Endodermal cell (in vitro differentiated cells): Measurements from ENCODE around the gene CD63. TPM values are rescaled to one million over a fixed set of nuclear protein-coding genes. Genes with fewer than 3 reads are reported as not detected.
"Not testable (repeated sequence)": the region's sequence is repeated elsewhere in the genome, so short reads cannot be mapped to it uniquely, and the experiment has no call there.

Experiments used
- DNase-seq: peaks from one replicate; pipeline ENCODE4 v3.0.0-alpha.2; 2017
- H3K27ac ChIP-seq: 2 replicates; pipeline ENCODE4 v1.5.1; 2013; ENCODE audit warnings: mild to moderate bottlenecking, low read depth, low read length, moderate library complexity
- H3K27me3 ChIP-seq: 2 replicates; pipeline ENCODE4 v1.6.1; 2013; ENCODE audit warnings: mild to moderate bottlenecking, low read length, moderate library complexity; ENCODE audit not compliant: insufficient read depth, control insufficient read depth, poor library complexity, severe bottlenecking
- H3K36me3 ChIP-seq: 2 replicates; pipeline ENCODE4 v1.7.0; 2013; ENCODE audit warnings: mild to moderate bottlenecking, low read length, moderate library complexity; ENCODE audit not compliant: control insufficient read depth, insufficient read depth
- H3K4me1 ChIP-seq: one replicate; pipeline ENCODE4 v1.7.0; 2013; ENCODE audit warnings: low read length; ENCODE audit not compliant: control insufficient read depth, insufficient read depth
- H3K4me3 ChIP-seq: 2 replicates; pipeline ENCODE4 v1.5.1; 2013; ENCODE audit warnings: mild to moderate bottlenecking, low read length, moderate library complexity
- H3K9ac ChIP-seq: 2 replicates; pipeline ENCODE4 v1.6.1; 2013; ENCODE audit warnings: mild to moderate bottlenecking, low read length, moderate library complexity; ENCODE audit not compliant: poor library complexity, severe bottlenecking; ENCODE audit errors: extremely low read depth
- H3K9me3 ChIP-seq: 2 replicates; pipeline ENCODE4 v1.6.1; 2013; ENCODE audit warnings: mild to moderate bottlenecking, low read length, moderate library complexity; ENCODE audit not compliant: control insufficient read depth
- H3K27ac Mint-ChIP-seq: 2 replicates; pipeline ENCODE4 v1.8.0; 2020; ENCODE audit warnings: mixed read lengths
- H3K27me3 Mint-ChIP-seq: 2 replicates; pipeline ENCODE4 v1.8.0; 2021; ENCODE audit warnings: mild to moderate bottlenecking, mixed read lengths; ENCODE audit not compliant: insufficient read depth
- H3K36me3 Mint-ChIP-seq: 2 replicates; pipeline ENCODE4 v1.8.0; 2020; ENCODE audit warnings: low read depth, mixed read lengths
- H3K4me1 Mint-ChIP-seq: 2 replicates; pipeline ENCODE4 v1.8.0; 2020; ENCODE audit warnings: mixed read lengths
- H3K4me3 Mint-ChIP-seq: 2 replicates; pipeline ENCODE4 v1.8.0; 2020; ENCODE audit warnings: mild to moderate bottlenecking, moderate library complexity, mixed read lengths
- H3K9me3 Mint-ChIP-seq: 2 replicates; pipeline ENCODE4 v1.8.0; 2020; ENCODE audit warnings: mild to moderate bottlenecking, mixed read lengths
- WGBS, 2 experiments: methylation state at CpG; one replicate each; pipeline versions ENCODE4 v1.1.5 to v1.1.7; 2013; ENCODE audit warnings: missing lambda C conversion rate in 2 of 2, mixed read lengths in 1 of 2; ENCODE audit not compliant: insufficient coverage in 1 of 2, insufficient read length in 1 of 2; 5-methylcytosine and 5-hydroxymethylcytosine counted together
- total RNA-seq, 2 donors: library from RNA; stranded (reverse); fragmentation: NEBNext Ultra II Directional in 1 of 2; extraction: Animal tissue kit (Norgen Biotek cat#: 25700) in 1 of 2; gene quantifications; 2 replicates in 1 of 2; 3 replicates in 1 of 2; pipeline ENCODE4 v1.2.1, GENCODE V29; 2021
- TF ChIP-seq, protein P1 (sequence below): fragments of 200-600 bp; sonication (generic); conservative IDR thresholded peaks from 2 replicates; pipeline ENCODE4 v1.5.0; 2021; ENCODE audit warnings: antibody characterized with exemption, mild to moderate bottlenecking

The CD63 gene
- total RNA-seq, 2 donors from 2014 or later, result 879 to 1,041 TPM

DNA sequence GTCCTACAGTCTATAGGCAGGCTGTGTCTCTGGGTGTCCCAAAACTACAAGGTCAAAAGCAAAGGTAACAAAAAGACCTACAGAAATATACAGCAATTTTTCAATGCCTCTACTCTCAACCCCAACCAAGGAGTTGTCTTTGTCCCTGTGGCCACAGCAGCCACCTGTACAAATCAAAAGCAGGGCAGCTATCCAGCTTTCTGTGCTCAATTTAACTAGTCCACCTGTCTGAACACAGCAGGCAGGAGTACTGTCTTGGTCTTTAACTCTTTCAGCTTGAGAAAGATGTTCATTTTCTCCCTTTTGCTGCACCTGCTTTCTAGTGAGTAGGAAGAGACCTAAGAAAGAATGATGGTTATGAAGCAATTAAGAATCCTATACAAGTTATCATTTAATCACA lies 33.8 kb upstream of the CD63 start:
- Mint-ChIP-seq H3K27ac (no peak overlapping the region), H3K27me3 (no peaks in the 10 kb centered on the region), H3K4me3 (no peak overlapping the region), H3K4me1 (peaks cover 24% of the 10 kb centered on the region), H3K36me3 (peaks cover 59% of the 10 kb centered on the region), H3K9me3 (peaks cover 13% of the 10 kb centered on the region)
- peaks cover 70% of the 10 kb centered on the region for H3K36me3 ChIP-seq
- no peak for DNase-seq
- H3K4me1 ChIP-seq, result peaks cover 5% of the 10 kb centered on the region
- no peak overlapping the region for H3K9ac ChIP-seq
- no peaks in the 10 kb centered on the region for H3K27me3 ChIP-seq
- H3K9me3 ChIP-seq, result peaks cover 22% of the 10 kb centered on the region
- no peak overlapping the region for H3K27ac ChIP-seq
- TF ChIP-seq, protein P1, sequence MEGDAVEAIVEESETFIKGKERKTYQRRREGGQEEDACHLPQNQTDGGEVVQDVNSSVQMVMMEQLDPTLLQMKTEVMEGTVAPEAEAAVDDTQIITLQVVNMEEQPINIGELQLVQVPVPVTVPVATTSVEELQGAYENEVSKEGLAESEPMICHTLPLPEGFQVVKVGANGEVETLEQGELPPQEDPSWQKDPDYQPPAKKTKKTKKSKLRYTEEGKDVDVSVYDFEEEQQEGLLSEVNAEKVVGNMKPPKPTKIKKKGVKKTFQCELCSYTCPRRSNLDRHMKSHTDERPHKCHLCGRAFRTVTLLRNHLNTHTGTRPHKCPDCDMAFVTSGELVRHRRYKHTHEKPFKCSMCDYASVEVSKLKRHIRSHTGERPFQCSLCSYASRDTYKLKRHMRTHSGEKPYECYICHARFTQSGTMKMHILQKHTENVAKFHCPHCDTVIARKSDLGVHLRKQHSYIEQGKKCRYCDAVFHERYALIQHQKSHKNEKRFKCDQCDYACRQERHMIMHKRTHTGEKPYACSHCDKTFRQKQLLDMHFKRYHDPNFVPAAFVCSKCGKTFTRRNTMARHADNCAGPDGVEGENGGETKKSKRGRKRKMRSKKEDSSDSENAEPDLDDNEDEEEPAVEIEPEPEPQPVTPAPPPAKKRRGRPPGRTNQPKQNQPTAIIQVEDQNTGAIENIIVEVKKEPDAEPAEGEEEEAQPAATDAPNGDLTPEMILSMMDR, result no peak
- H3K4me3 ChIP-seq, result no peak overlapping the region

DNA sequence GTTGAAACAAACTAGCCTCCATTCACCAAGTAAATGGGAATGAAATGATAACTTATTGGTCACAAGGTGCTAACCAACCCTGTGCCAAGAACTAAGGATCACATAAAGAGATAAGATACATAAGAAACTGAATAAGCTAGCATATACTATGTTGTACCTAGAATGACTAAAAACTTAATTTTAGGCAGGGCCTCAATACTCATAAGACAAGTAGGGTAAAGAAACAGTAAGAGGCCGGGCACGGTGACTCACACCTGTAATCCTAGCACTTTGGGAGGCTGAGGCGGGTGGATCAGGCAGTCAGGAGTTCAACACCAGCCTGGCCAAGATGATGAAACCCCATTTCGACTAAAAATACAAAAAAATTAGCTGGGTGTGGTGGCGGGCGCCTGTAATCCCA lies 31.9 kb upstream of the CD63 start:
- Histone ChIP-seq H3K9ac (no peak overlapping the region), H3K4me1 (peaks cover 24% of the 10 kb centered on the region), H3K27me3 (no peaks in the 10 kb centered on the region), H3K4me3 (no peak overlapping the region), H3K36me3 (peaks cover 74% of the 10 kb centered on the region), H3K27ac (no peak overlapping the region), H3K9me3 (peaks cover 22% of the 10 kb centered on the region)
- TF ChIP-seq, protein P1, result no peak
- Mint-ChIP-seq H3K9me3 (peaks cover 13% of the 10 kb centered on the region), H3K36me3 (peaks cover 64% of the 10 kb centered on the region), H3K27me3 (no peaks in the 10 kb centered on the region), H3K4me3 (no peak overlapping the region), H3K27ac (no peak overlapping the region), H3K4me1 (peaks cover 36% of the 10 kb centered on the region)
- DNase-seq, result no peak
- WGBS, 2 experiments, result 87 to 96% methylated on average over 5 to 6 of the region's 6 CpGs

DNA sequence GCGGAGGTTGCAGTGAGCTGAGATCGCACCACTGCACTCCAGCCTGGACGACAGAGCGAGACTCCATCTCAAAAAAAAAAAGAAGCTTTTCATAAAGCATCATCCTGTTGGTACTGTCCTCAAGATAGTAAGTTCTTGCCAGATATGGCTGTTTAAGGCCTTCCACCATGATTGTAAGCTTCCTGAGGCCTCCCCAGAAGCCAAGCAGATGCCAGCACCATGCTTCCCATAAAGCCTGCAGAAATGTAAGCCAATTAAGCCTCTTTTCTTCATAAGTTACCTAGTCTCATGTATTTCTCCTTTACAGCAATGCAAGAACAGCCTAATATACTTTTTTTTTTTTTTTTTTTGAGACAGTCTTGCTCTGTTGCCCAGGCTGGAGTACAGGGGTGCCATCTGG lies 29.8 kb upstream of the CD63 start:
- not testable (repeated sequence) for H3K27ac ChIP-seq, H3K4me3 Mint-ChIP-seq, H3K4me3 ChIP-seq, DNase-seq, H3K27me3 Mint-ChIP-seq, H3K27ac Mint-ChIP-seq, H3K9ac ChIP-seq, H3K27me3 ChIP-seq
- Mint-ChIP-seq H3K9me3 (peaks cover 13% of the 10 kb centered on the region), H3K4me1 (peaks cover 52% of the 10 kb centered on the region), H3K36me3 (peaks cover 69% of the 10 kb centered on the region)
- WGBS, 2 experiments, result 80 to 98% methylated on average over 4 of the region's 4 CpGs
- Histone ChIP-seq H3K4me1 (peaks cover 34% of the 10 kb centered on the region), H3K36me3 (peaks cover 74% of the 10 kb centered on the region), H3K9me3 (peaks cover 22% of the 10 kb centered on the region)

DNA sequence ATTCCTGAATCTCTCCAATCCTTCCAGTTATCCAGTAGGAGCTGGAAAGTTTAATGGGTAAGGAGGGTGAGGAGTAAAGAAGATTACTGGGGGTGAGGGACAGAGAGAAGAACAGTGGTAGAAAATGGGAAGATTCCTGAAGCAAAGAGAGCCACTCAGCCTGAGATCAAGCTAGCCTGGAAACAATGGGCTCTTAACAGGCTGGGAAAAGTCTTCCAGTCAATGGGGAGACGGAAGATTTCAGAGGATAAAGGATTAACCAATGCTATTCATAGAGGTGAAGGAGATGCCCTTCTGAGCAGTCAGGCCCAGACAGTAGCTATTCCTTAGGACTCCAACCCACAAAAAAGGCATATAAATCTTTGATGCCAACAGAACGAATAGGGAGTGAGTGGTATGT lies 28.9 kb upstream of the CD63 start:
- peaks cover 77% of the 10 kb centered on the region for H3K36me3 ChIP-seq
- TF ChIP-seq, protein P1, result no peak
- peak overlapping the region; percentile 91 for H3K27ac Mint-ChIP-seq
- H3K4me3 Mint-ChIP-seq, result no peak overlapping the region
- no peak overlapping the region for H3K4me3 ChIP-seq
- peaks cover 13% of the 10 kb centered on the region for H3K9me3 Mint-ChIP-seq
- H3K27me3 ChIP-seq, result no peaks in the 10 kb centered on the region
- no peak for DNase-seq
- 54 to 57% methylated on average over 1 to 2 of the region's 2 CpGs for WGBS, 2 experiments
- H3K27ac ChIP-seq, result peak overlapping the region; percentile 50
- peaks cover 32% of the 10 kb centered on the region for H3K4me1 ChIP-seq
- no peaks in the 10 kb centered on the region for H3K27me3 Mint-ChIP-seq
- peaks cover 22% of the 10 kb centered on the region for H3K9me3 ChIP-seq
- no peak overlapping the region for H3K9ac ChIP-seq
- H3K4me1 Mint-ChIP-seq, result peaks cover 50% of the 10 kb centered on the region
- peaks cover 68% of the 10 kb centered on the region for H3K36me3 Mint-ChIP-seq
